PC-9 (cell line): ENCODE results near the gene CDK17. TPM values are rescaled to one million over a fixed set of nuclear protein-coding genes. Genes with fewer than 3 reads are reported as not detected.
"Not testable (repeated sequence)": the region's sequence is repeated elsewhere in the genome, so short reads cannot be mapped to it uniquely, and the experiment has no call there.

Experiments used
- BruUV-seq: library from RNA; stranded (reverse); fragments of 400-500 nt; replicated peaks from 2 replicates; lab custom pipeline; 2021; lab: Mats Ljungman, UMichigan
- CTCF ChIA-PET: fragments of 300-600 bp; sonication (Branson Sonifier 250); formaldehyde crosslinking; loops from one replicate; lab custom pipeline; 2022; ENCODE audit warnings: antibody characterized with exemption; lab: Charles Lee
- POLR2A ChIA-PET: fragments of 300-600 bp; sonication (Branson Sonifier 250); formaldehyde crosslinking; loops from one replicate; lab custom pipeline; 2022; ENCODE audit warnings: antibody characterized with exemption; ENCODE audit not compliant: unreplicated experiment; lab: Charles Lee
- DNase-seq, 2 experiments: peaks; one replicate each; pipeline versions ENCODE4 v3.0.0 to v3.0.0-alpha.2; 2015 to 2022; ENCODE audit warnings: mixed read lengths in 1 of 2
- H2AFZ ChIP-seq: fragments of 200-600 bp; sonication (generic); 2 replicates; pipeline ENCODE4 v1.8.1; 2017; ENCODE audit warnings: antibody characterized with exemption
- H3F3A ChIP-seq: fragments of 200-600 bp; sonication (generic); 2 replicates; pipeline ENCODE4 v1.8.1; 2017; ENCODE audit warnings: antibody characterized with exemption, mild to moderate bottlenecking, low read depth; ENCODE audit not compliant: insufficient read depth
- H3K27ac ChIP-seq: fragments of 200-600 bp; sonication (generic); 2 replicates; pipeline ENCODE4 v1.6.1; 2016; ENCODE audit warnings: mixed run types
- H3K27me3 ChIP-seq: fragments of 200-600 bp; sonication (generic); 2 replicates; pipeline ENCODE4 v1.6.1; 2016; ENCODE audit warnings: low read depth, mixed run types; ENCODE audit not compliant: insufficient read depth
- H3K36me3 ChIP-seq: fragments of 200-600 bp; sonication (generic); 2 replicates; pipeline ENCODE4 v1.6.1; 2016; ENCODE audit warnings: low read depth, mixed run types
- H3K4me1 ChIP-seq: fragments of 200-600 bp; sonication (generic); replicated peaks from 2 replicates; pipeline ENCODE4 v1.6.1; 2016; ENCODE audit warnings: mixed run types; ENCODE audit not compliant: insufficient read depth
- H3K4me2 ChIP-seq: fragments of 200-600 bp; sonication (generic); 2 replicates; pipeline ENCODE4 v1.6.1; 2017; ENCODE audit warnings: mixed run types
- H3K4me3 ChIP-seq: fragments of 200-600 bp; sonication (generic); 2 replicates; pipeline ENCODE4 v1.6.1; 2016; ENCODE audit warnings: mixed run types
- H3K79me2 ChIP-seq: fragments of 200-600 bp; sonication (generic); 2 replicates; pipeline ENCODE4 v1.6.1; 2017; ENCODE audit warnings: low read depth, mixed run types
- H3K9me2 ChIP-seq: fragments of 200-600 bp; sonication (generic); 2 replicates; pipeline ENCODE4 v1.8.1; 2017; ENCODE audit warnings: mild to moderate bottlenecking; ENCODE audit not compliant: insufficient read depth
- H3K9me3 ChIP-seq: fragments of 200-600 bp; sonication (generic); 2 replicates; pipeline ENCODE4 v1.8.1; 2016; ENCODE audit warnings: low read depth; ENCODE audit not compliant: insufficient read depth
- H4K20me1 ChIP-seq: fragments of 200-600 bp; sonication (generic); 2 replicates; pipeline ENCODE4 v1.8.1; 2017; ENCODE audit not compliant: insufficient read depth
- EZH2 ChIP-seq: fragments of 200-600 bp; sonication (generic); IDR thresholded peaks from 2 replicates; pipeline ENCODE4 v1.8.0; 2017; ENCODE audit warnings: antibody characterized with exemption, low read depth
- intact Hi-C: fragments of 100-400 bp; cut with micrococcal nuclease; formaldehyde crosslinking; loops from one replicate; pipeline ENCODE4 v1.10.0; 2022; ENCODE audit not compliant: unreplicated experiment
- total RNA-seq: library from RNA; stranded (reverse); gene quantifications from 2 replicates; pipeline ENCODE4 v1.2.3, GENCODE V29; 2021
- TF ChIP-seq, protein P1 (sequence below): fragments of 200-600 bp; sonication (generic); conservative IDR thresholded peaks from 2 replicates; pipeline ENCODE4 v1.6.1; 2017; ENCODE audit warnings: mixed run types, antibody characterized with exemption, mild to moderate bottlenecking, moderate library complexity

CDK17 gene
- total RNA-seq, 1 experiment from 2014 or later: 29.0 TPM

DNA sequence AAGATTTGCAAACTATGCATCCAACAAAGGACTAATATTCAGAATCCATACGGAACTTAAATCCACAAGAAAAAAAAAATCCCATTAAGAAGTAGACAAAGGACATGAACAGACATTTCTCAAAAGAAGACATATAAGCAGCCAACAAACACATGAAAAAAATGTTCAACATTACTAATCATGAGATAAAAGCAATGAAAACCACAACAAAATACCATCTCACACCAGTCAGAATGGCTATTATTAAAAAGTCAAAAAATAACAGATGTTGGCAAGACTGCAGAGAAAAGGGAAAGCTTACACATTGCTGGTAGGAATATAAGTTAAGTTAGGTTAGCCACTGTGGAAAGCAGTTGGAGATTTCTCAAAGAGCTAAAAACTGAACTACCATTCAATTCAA lies 16.2 kb downstream of the CDK17 start:
- H3K79me2 ChIP-seq: peaks cover 98% of the 10 kb centered on the region
- TF ChIP-seq, protein P1, sequence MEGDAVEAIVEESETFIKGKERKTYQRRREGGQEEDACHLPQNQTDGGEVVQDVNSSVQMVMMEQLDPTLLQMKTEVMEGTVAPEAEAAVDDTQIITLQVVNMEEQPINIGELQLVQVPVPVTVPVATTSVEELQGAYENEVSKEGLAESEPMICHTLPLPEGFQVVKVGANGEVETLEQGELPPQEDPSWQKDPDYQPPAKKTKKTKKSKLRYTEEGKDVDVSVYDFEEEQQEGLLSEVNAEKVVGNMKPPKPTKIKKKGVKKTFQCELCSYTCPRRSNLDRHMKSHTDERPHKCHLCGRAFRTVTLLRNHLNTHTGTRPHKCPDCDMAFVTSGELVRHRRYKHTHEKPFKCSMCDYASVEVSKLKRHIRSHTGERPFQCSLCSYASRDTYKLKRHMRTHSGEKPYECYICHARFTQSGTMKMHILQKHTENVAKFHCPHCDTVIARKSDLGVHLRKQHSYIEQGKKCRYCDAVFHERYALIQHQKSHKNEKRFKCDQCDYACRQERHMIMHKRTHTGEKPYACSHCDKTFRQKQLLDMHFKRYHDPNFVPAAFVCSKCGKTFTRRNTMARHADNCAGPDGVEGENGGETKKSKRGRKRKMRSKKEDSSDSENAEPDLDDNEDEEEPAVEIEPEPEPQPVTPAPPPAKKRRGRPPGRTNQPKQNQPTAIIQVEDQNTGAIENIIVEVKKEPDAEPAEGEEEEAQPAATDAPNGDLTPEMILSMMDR: no peak
- no peak for TF ChIP-seq EZH2
- no peak overlapping the region for H3K4me2 ChIP-seq
- H2AFZ ChIP-seq: no peak overlapping the region
- CTCF ChIA-PET: no interaction called here
- H3K9me3 ChIP-seq: peaks cover 9% of the 10 kb centered on the region; the same call in 1 of the 2 replicates
- H4K20me1 ChIP-seq: peaks cover 35% of the 10 kb centered on the region
- 0 out of 2 replicates have a peak, but pooled peaks cover 5% of the 10 kb centered on the region for H3F3A ChIP-seq
- no peaks in the 10 kb centered on the region for H3K4me1 ChIP-seq
- H3K4me3 ChIP-seq: no peak overlapping the region
- DNase-seq: no peak
- no peaks in the 10 kb centered on the region for H3K36me3 ChIP-seq
- H3K9me2 ChIP-seq: no peaks in the 10 kb centered on the region
- H3K27me3 ChIP-seq: no peaks in the 10 kb centered on the region
- POLR2A ChIA-PET: no interaction called here
- H3K27ac ChIP-seq: no peak overlapping the region
- intact Hi-C loops: no loop called here
- no TSS peak for BruUV-seq

DNA sequence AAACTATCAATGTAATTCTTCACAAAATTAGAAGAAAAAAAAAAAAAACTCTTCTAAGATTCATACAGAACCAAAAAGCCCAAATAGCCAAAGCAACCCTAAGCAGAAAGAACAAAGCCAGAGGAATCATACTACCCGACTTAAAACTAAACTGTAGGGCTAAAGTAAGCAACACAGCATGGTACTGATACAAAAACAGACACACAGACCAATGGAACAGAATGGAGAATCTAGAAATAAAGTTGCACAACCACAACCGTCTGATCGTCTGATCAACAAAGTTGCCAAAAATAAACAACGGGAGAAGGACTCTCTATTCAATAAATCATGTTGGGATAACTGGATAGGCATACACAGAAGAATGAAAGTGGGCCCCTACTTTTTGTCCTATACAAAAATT lies 16.9 kb downstream of the CDK17 start:
- peaks cover 99% of the 10 kb centered on the region for H3K79me2 ChIP-seq
- no peak for DNase-seq
- no peaks in the 10 kb centered on the region for H3K36me3 ChIP-seq
- intact Hi-C loops: no loop called here
- H4K20me1 ChIP-seq: peaks cover 40% of the 10 kb centered on the region
- ChIA-PET CTCF (no interaction called here), POLR2A (no interaction called here)
- H2AFZ ChIP-seq: no peak overlapping the region
- H3F3A ChIP-seq: peaks cover 9% of the 10 kb centered on the region; the same call in 1 of the 2 replicates
- no peaks in the 10 kb centered on the region for H3K9me2 ChIP-seq
- no TSS peak for BruUV-seq
- no peaks in the 10 kb centered on the region for H3K4me1 ChIP-seq
- no peak overlapping the region for H3K27ac ChIP-seq
- peaks cover 9% of the 10 kb centered on the region; the same call in 1 of the 2 replicates for H3K9me3 ChIP-seq
- H3K27me3 ChIP-seq: no peaks in the 10 kb centered on the region
- no peak for TF ChIP-seq EZH2
- H3K4me2 ChIP-seq: no peak overlapping the region
- no peak overlapping the region for H3K4me3 ChIP-seq

DNA sequence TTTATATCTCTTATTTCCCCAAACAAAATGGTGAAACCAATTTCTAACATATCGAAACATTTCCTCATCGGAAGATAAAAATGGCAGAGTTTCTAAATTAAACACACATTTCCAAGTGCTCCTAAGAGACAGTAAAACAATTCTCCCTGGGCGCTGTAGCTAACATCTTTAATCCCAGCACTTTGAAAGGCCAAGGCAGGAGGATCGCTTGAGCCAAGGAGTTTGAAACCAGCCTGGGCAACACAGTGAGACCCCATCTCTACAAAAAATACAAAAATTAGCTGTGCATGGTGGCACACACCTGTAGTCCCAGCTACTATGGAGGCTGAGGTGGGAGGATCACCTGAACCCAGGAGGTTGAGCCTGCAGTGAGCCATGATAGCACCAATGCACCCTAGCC lies 20.5 kb downstream of the CDK17 start:
- H3K9me3 ChIP-seq, H2AFZ ChIP-seq, H3K4me3 ChIP-seq, DNase-seq, H3F3A ChIP-seq, H3K4me2 ChIP-seq, H3K27ac ChIP-seq, intact Hi-C loops, H3K36me3 ChIP-seq, CTCF ChIA-PET, H3K4me1 ChIP-seq, POLR2A ChIA-PET, H3K27me3 ChIP-seq, H3K9me2 ChIP-seq, BruUV-seq: not testable (repeated sequence)
- Histone ChIP-seq H3K79me2 (peaks cover 97% of the 10 kb centered on the region), H4K20me1 (peaks cover 32% of the 10 kb centered on the region; the same call in 1 of the 2 replicates)

DNA sequence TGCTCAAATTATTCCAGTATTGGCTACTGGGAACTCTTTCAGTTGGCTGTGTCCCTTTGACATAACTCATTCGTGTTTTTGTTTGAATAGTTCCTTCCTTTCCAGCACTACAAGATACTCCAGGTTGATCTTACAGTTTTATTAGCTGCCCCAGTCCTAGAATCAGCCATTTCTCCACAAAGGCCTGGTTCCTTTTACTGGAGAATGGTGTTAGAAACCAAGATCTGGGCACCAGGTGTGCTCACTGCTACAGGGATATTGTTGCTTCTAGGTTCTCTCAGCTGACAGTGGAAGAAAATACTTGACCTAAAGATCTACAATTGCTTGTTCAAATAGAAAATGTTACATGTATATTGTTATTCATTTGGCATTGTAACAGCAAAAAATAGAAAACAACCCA lies 21.9 kb downstream of the CDK17 start:
- H3K27me3 ChIP-seq: no peaks in the 10 kb centered on the region
- peaks cover 97% of the 10 kb centered on the region for H3K79me2 ChIP-seq
- ChIA-PET POLR2A (interaction anchor here (0.6 kb wide), 1 partner anchor 116 kb away, joined by 3 read pairs; no protein-coding TSS in a partner anchor), CTCF (no interaction called here)
- no peaks in the 10 kb centered on the region for H3K9me2 ChIP-seq
- H3K4me3 ChIP-seq: no peak overlapping the region
- peaks cover 9% of the 10 kb centered on the region for H3F3A ChIP-seq
- H3K4me1 ChIP-seq: no peaks in the 10 kb centered on the region
- H4K20me1 ChIP-seq: peaks cover 29% of the 10 kb centered on the region; the same call in 1 of the 2 replicates
- no peak for DNase-seq
- H3K9me3 ChIP-seq: peaks cover 9% of the 10 kb centered on the region; the same call in 1 of the 2 replicates
- H3K4me2 ChIP-seq: no peak overlapping the region
- TF ChIP-seq EZH2: no peak
- TF ChIP-seq, protein P1: no peak
- intact Hi-C loops: no loop called here
- no peak overlapping the region for H2AFZ ChIP-seq
- BruUV-seq: no TSS peak
- no peaks in the 10 kb centered on the region for H3K36me3 ChIP-seq
- no peak overlapping the region for H3K27ac ChIP-seq
